ENCODE measurements around the gene FAM187B.

The FAM187B gene

DNA sequence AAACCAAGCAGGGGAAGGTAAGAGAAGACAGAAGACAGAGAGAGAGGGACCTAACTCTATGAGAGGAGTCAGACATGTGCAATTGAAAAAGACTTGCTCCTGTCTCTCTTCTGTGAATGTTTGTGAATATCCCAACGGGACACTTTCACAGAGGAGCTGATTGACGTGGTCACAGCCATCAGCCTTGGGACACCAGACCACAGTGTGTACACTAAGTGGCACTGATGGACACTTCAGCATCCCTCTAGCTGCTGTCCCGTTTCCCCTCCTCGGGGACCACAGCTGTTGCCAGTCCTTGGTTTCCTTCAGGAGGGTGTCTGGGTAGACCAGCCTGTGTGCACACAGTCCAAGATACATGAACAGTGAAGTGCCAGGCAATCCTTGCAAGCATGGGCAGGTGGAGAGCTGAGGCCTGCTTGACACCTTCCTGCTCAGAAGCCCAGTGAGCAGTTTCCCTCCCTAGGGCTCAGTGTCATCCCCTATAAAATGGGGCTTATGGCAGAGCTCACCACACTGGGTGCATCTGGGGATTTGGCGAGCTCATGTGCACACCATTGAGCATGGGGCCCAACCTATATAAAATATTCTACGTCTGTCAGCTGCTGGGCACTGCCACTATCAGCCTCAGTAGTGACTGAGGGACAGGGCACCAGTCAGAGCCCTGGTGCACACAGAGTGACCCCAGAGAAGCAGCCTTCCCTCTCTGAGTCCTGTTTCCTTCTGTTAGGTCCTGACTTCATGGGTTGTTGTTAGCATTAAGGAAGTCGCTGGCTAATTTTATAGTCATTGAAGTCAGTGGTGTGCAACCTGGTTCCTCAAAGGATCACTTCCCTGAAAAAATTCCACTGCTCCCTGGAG lies 36.0 kb upstream of the FAM187B start:
- H3K27me3 ChIP-seq (replicated peaks), result no peaks in the 10 kb centered on the region
- TF ChIP-seq, protein P1, sequence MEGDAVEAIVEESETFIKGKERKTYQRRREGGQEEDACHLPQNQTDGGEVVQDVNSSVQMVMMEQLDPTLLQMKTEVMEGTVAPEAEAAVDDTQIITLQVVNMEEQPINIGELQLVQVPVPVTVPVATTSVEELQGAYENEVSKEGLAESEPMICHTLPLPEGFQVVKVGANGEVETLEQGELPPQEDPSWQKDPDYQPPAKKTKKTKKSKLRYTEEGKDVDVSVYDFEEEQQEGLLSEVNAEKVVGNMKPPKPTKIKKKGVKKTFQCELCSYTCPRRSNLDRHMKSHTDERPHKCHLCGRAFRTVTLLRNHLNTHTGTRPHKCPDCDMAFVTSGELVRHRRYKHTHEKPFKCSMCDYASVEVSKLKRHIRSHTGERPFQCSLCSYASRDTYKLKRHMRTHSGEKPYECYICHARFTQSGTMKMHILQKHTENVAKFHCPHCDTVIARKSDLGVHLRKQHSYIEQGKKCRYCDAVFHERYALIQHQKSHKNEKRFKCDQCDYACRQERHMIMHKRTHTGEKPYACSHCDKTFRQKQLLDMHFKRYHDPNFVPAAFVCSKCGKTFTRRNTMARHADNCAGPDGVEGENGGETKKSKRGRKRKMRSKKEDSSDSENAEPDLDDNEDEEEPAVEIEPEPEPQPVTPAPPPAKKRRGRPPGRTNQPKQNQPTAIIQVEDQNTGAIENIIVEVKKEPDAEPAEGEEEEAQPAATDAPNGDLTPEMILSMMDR (IDR thresholded peaks at IDR 0.05; ENCODE audit: low read depth, low read length, missing control alignments), result no peak
- in situ Hi-C loops (cut with HindIII; ENCODE audit: low pct_ligation_motif_present, low sequenced_read_pairs), result no loop called here
- H3K36me3 ChIP-seq (replicated peaks), result no peaks in the 10 kb centered on the region
- no peak overlapping the region for H3K27ac ChIP-seq
- DNase-seq, result no peak
- H3K4me3 ChIP-seq (ENCODE audit: low read depth, low read length), result no peak overlapping the region

DNA sequence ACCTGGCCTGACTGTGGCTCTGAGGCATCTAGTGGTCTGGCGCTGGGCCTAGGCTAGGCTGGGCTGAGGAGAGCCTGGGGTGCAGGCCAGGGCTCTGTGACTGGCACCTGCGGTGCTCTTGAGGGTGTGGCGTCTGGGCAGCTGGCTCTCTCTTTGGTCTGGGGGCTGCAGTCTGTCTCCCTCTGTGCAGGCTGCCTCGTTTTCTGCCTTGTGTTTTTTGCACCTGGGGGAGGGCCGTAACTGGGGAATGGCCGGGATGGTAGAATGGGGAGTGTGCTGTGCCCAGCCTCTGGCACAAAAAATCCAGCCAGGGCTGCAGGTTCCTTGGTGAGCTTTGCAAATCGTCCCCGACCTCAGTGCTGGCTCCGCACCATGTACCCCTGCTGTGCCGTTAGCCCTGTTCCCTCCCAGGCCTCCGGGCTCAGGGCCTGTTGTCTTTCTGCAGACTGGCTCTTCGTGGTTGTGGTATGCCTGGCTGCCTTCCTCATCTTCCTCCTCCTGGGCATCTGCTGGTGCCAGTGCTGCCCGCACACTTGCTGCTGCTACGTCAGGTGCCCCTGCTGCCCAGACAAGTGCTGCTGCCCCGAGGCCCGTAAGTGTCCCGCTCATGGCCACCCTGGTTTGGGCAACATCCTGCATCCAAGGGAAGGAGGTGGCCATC lies 33.7 kb upstream of the FAM187B start:
- Histone ChIP-seq H3K4me3 (ENCODE audit: low read depth, low read length) (no peak overlapping the region), H3K27me3 (replicated peaks) (no peaks in the 10 kb centered on the region), H3K27ac (no peak overlapping the region), H3K36me3 (replicated peaks) (no peaks in the 10 kb centered on the region)
- DNase-seq, result no peak
- TF ChIP-seq, protein P1 (IDR thresholded peaks at IDR 0.05; ENCODE audit: low read depth, low read length, missing control alignments), result no peak
- in situ Hi-C loops (cut with HindIII; ENCODE audit: low pct_ligation_motif_present, low sequenced_read_pairs), result no loop called here

DNA sequence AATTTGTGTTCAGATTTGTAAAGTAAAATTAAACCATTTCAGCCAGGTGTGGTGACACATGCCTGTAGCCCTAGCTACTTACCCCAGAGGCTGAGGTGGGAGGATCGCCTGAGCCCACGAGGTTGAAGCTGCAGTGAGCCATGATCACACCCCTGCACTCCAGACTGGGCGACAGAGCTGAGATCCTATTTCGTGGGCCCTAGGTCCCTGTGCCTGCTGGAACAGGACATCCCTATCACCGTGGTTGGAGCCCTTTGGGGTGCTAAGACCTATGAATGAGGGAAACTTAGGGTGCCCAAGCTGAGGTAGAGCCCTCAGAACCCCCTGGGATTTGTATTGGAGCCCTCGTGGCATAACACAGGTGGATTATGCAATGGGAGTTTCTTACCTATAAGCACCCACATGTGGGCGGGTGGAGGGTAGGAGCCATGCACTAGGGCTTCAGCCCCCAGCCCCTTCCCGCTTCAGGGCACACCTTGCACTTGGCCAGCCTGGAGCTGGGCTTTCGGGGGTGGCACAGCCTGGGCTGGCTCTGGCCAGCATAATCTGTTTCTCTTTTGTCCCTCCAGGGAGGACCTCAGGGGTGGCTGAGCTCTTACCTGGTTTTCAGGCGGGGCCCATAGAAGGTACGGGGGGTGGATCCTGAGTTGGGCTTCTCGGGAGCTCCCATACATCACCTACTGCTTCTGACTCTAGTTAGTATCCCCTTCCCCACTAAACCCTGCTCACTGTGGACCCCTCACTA lies 33.0 kb upstream of the FAM187B start:
- TF ChIP-seq, protein P1 (IDR thresholded peaks at IDR 0.05; ENCODE audit: low read depth, low read length, missing control alignments), result no peak
- Histone ChIP-seq H3K4me3 (ENCODE audit: low read depth, low read length) (no peak overlapping the region), H3K27me3 (replicated peaks) (no peaks in the 10 kb centered on the region), H3K27ac (no peak overlapping the region), H3K36me3 (replicated peaks) (no peaks in the 10 kb centered on the region)
- no peak for DNase-seq
- in situ Hi-C loops (cut with HindIII; ENCODE audit: low pct_ligation_motif_present, low sequenced_read_pairs), result no loop called here

DNA sequence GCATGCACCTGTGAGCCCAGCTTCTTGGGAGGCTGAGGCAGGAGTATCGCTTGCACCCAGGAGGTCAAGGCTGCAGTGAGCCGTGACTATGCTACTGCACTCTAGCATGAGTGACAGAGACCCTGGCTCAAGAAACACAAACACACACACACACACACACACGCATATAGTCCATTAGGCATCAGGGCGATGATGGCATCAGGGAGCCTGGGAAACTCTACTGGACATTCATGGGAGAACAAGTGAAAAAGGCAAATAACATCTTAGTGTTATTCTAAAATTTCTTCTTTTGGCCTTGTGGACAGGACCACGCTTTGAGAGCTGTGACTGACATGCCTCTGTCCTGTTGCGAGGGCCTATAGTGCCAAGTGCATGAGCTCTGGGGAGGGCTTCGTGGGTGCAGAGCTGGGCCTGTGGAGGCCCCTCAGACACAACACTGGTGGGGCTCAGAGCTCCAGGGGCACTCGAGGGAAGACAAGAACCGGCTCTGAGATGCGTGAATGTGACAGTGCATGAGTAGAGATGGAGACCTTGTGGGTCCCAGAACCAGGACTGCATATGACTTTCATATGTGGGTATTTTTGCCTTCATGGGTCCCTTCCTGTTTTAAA lies 32.3 kb upstream of the FAM187B start:
- H3K4me3 ChIP-seq (ENCODE audit: low read depth, low read length), result no peak overlapping the region
- no peaks in the 10 kb centered on the region for H3K36me3 ChIP-seq (replicated peaks)
- no peak overlapping the region for H3K27ac ChIP-seq
- no peak for DNase-seq
- TF ChIP-seq, protein P1 (IDR thresholded peaks at IDR 0.05; ENCODE audit: low read depth, low read length, missing control alignments), result no peak
- no peaks in the 10 kb centered on the region for H3K27me3 ChIP-seq (replicated peaks)
- in situ Hi-C loops (cut with HindIII; ENCODE audit: low pct_ligation_motif_present, low sequenced_read_pairs), result no loop called here

DNA sequence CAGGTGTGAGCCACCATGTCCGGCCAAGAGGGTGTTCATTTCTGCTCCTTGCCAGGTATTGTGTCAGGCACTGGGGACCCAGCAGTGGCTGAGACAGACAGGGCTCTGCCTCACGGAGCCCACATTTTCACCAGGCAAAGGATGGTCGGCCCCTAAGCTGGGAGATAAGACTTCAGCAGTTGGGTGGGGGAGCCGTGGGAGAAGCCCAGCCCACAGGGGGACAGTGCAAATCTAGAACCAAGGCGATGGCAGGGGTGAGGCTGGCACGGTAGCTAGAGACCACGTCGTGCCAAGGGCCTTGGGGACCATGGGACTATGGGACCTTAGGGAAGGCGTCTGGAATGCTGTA lies 28.5 kb upstream of the FAM187B start:
- no peak overlapping the region for H3K27ac ChIP-seq
- H3K27me3 ChIP-seq (replicated peaks), result no peaks in the 10 kb centered on the region
- DNase-seq, result no peak
- in situ Hi-C loops (cut with HindIII; ENCODE audit: low pct_ligation_motif_present, low sequenced_read_pairs), result no loop called here
- TF ChIP-seq, protein P1 (IDR thresholded peaks at IDR 0.05; ENCODE audit: low read depth, low read length, missing control alignments), result no peak
- H3K4me3 ChIP-seq (ENCODE audit: low read depth, low read length), result no peak overlapping the region
- no peaks in the 10 kb centered on the region for H3K36me3 ChIP-seq (replicated peaks)
